SK-MEL-5 (cell line): ENCODE data around the gene P2RY14. TPM values are rescaled to one million over a fixed set of nuclear protein-coding genes. Genes with fewer than 3 reads are reported as not detected.
"Not testable (repeated sequence)": the region's sequence is repeated elsewhere in the genome, so short reads cannot be mapped to it uniquely, and the experiment has no call there.

Experiments used
- DNase-seq: peaks from one replicate; pipeline ENCODE4 v3.0.0-alpha.2; 2016; ENCODE audit warnings: low read depth, low spot score
- in situ Hi-C: cut with HindIII; loops from 2 replicates; pipeline ENCODE4 v1.10.0; 2016; ENCODE audit warnings: low sequenced_read_pairs, high pct_unique_total_duplicates, low pct_unique_long_range_greater_than_20kb
- small RNA-seq, 2 experiments: library from RNA; depleted of rRNA; stranded (forward); fragments of <200 nt; gene quantifications; one replicate each; pipeline ENCODE3, GENCODE V24; 2014
- total RNA-seq: library from RNA; depleted of rRNA; stranded (reverse); fragments of >200 nt; shearing (Covaris generic); gene quantifications from 2 replicates; pipeline ENCODE4 v1.2.3, GENCODE V29; 2014; rRNA removed

P2RY14 gene
- total RNA-seq, 1 experiment from 2014 or later = not detected

- DNase-seq = no peak
- in situ Hi-C loops = no loop called here
Measured at GRCh38 chr3:151178208-151178845, 100.0 kb downstream of the P2RY14 start.

GRCh38 chr3:151175952-151176351 is 102.4 kb downstream of the P2RY14 start:
- no peak for DNase-seq
- in situ Hi-C loops = no loop called here

- no peak for DNase-seq
- in situ Hi-C loops = no loop called here
Measured at GRCh38 chr3:151174351-151174750, 104.0 kb downstream of the P2RY14 start.

GRCh38 chr3:151171145-151171757 is 107.1 kb downstream of the P2RY14 start:
- in situ Hi-C loops = no loop called here
- no peak for DNase-seq

- DNase-seq, in situ Hi-C loops: not testable (repeated sequence)
Measured at GRCh38 chr3:151169948-151170679, 108.2 kb downstream of the P2RY14 start.

- in situ Hi-C loops = no loop called here
- no peak for DNase-seq
Measured at GRCh38 chr3:151169262-151169947, 108.9 kb downstream of the P2RY14 start.

- peak; percentile 82 for DNase-seq
- in situ Hi-C loops = no loop called here
Measured at GRCh38 chr3:151168269-151169094, 109.9 kb downstream of the P2RY14 start.

GRCh38 chr3:151166161-151166560 is 112.2 kb downstream of the P2RY14 start:
- in situ Hi-C loops = no loop called here
- DNase-seq = peak; percentile 37

GRCh38 chr3:151165226-151165625 is 113.1 kb downstream of the P2RY14 start:
- in situ Hi-C loops = no loop called here
- DNase-seq = no peak

Small RNAs within 50 kb of the gene (small RNA-seq; reads per million reads assigned to genes)
- gene RNA5SP145 = 0.23 to 51.1 reads per million in 2 experiments

Other genes with a start within 250 kb of the P2RY14 start
- 0.72 and 0.92 TPM in 2 replicates for gene MED12L, start 192.9 kb downstream of the P2RY14 start, total RNA-seq
- not detected in 2 replicates for gene GPR171, start 75.3 kb downstream of the P2RY14 start, total RNA-seq
- gene GPR87, start 38.3 kb upstream of the P2RY14 start, total RNA-seq = not detected in 2 replicates
- not detected in 2 replicates for gene P2RY13, start 51.0 kb upstream of the P2RY14 start, total RNA-seq
- gene P2RY12, start 106.2 kb upstream of the P2RY14 start, total RNA-seq = not detected in 2 replicates
- 0.03 and 0.16 TPM in 2 replicates for gene IGSF10, start 182.5 kb upstream of the P2RY14 start, total RNA-seq